ENCODE measurements around the gene ARHGDIG.

GRCh38 chr16:301950-302349, 21.6 kb downstream of the ARHGDIG start:
- TF ChIP-seq CTCF (IDR thresholded peaks at IDR 0.05) = no peak
- TF ChIP-seq POLR2A (IDR thresholded peaks at IDR 0.05) = no peak
- TF ChIP-seq EP300 (IDR thresholded peaks at IDR 0.05) = no peak
